Activated CD4-positive, alpha-beta T cell treated with anti-CD3 and anti-CD28 coated beads for 24 hours (primary cell): ENCODE data around the gene SYS1.

Experiments used
- DNase-seq, 2 donors: peaks; one replicate each; pipeline ENCODE4 v3.0.0-alpha.2; 2020; ENCODE audit warnings: low read depth in 2 of 2

Gene SYS1

DNA sequence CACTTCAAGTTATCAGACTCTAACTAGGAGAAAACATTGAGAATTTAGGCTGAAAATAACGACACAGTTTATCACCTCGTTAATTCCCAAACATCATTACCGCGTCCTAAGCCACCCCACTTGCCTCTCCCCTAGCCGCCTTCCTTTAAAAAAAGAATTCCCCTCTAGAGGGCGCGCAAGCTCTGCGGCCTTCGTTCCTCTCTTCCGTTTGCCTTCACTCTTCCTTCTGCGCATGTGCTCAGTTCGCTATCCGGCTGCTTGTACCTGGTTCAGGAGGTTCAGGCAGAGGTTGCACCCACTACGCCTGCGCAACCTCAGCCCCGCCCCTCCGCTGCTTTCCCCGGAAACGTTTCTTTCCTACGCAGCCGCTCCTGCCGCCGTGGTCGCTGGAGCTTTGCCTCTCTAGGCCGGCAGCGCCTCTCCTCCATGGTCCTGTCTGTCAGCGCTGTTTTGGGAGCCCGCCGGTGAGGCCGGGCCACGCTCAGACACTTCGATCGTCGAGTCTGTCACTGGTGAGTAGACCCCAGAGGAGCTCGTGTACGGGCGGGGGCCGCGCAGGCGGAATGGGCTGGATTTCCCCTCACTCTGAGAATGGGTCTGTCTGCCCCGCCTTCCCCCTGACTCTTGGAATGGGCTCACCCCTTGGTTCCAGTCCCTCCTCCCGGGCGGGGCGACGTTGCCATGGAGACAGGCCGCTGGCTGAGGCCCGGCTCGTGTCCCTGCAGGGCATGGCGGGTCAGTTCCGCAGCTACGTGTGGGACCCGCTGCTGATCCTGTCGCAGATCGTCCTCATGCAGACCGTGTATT, at the start of gene SYS1:
Gene SYS1 (plus strand): TSS at position 353 of the 807 bp plus-strand sequence. CDS start 376 bp downstream, at position 729.
- DNase-seq: peak; percentile 98 to 99

DNA sequence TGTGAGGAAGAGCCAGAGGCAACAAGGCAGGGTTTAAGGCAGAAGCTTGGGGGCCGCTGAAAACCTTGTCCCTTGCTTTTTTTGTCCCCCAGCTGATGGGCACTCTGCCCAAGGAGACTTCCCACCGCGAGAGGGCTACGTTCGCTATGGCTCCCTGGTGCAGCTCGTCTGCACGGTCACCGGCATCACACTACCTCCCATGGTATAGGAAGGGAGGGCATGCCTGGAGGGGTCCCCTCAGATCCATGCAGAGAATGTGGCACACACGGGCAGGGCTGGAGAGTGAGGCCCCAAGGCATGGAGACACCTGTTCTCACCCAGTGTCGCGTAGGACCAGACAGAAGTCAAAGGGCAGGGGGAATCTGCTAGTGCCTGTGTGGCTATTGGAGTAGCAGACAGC, 49.0 kb upstream of the SYS1 start:
- DNase-seq: no peak

DNA sequence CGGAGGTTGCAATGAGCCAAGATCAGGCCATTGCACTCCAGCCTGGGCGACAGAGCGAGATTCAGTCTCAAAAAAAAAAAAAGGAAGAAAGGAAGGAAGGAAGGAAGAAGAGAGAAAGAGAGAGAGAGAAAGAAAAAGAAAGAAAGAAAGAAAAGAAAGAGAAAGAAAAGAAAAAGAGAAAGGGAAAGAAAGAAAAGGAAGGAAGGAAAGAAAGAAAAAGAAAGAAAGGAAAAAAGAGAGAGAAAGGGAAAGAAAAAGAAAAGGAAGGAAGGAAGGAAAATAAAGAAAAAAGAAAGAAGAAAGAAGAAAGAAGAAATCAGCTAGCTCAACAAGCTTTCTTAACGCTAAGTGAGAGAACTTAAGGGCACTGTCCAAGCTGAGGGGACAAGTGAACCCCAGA, 47.3 kb upstream of the SYS1 start:
- DNase-seq: no peak

DNA sequence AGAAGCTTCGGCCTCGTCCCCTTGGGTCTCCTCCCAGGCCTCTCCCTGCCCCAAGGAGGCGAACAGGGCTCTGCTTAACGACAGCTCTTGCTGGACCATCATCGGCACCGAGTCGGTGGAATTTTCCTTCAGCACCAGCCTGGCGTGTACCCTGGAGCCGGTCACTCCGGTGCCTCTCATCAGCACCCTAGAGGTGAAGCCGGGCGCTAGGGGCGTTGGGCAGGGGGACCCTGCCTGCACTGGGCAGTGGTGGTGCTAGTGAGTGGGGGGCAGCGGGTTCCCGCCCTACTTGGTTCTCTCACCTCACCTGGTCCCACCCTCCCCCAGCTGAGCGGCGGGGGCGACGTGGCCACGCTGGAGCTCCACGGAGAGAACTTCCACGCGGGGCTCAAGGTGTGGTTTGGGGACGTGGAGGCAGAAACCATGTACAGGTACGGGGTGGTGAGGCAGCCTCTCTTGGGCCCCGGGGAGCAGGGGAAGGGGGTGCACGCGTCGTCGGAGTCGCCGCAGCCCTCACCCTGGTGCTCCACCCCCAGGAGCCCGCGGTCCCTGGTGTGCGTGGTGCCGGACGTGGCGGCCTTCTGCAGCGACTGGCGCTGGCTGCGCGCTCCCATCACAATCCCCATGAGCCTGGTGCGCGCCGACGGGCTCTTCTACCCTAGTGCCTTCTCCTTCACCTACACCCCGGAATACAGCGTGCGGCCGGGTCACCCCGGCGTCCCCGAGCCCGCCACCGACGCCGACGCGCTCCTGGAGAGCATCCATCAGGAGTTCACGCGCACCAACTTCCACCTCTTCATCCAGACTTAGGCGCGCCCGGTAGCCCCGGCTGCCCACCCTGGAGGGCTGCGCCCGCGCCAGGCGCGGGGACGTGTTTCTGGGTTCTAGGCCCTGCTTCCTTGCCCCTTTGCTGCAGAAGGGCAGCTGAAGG, 46.5 kb upstream of the SYS1 start:
- no peak for DNase-seq

DNA sequence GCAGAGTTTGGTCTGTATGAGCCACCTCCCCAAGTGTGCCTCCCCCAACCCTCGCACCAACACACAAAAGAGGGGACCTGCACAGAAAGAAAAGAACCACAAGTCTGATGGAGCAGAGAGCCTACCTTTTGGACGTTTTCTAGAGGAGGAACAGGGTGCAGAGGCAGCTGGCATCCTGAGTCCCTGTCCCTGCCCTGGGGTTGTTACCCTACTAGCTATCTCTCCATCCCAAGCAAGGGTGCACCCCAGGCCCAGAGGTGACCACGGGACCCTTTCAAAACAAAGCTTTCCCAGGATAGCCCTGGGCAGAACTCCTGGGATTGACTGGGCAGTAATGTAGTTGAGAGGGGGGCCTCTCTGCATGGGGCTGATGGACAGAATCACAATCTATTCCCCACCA, 45.1 kb upstream of the SYS1 start:
- DNase-seq: no peak

GRCh38 chr20:45318386-45318939, 44.5 kb upstream of the SYS1 start:
- DNase-seq: no peak

- no peak for DNase-seq
These were observed 44.0 kb upstream of the SYS1 start for GRCh38 chr20:45318948-45319347.

GRCh38 chr20:45320948-45321595, 41.9 kb upstream of the SYS1 start:
- DNase-seq: no peak

DNA sequence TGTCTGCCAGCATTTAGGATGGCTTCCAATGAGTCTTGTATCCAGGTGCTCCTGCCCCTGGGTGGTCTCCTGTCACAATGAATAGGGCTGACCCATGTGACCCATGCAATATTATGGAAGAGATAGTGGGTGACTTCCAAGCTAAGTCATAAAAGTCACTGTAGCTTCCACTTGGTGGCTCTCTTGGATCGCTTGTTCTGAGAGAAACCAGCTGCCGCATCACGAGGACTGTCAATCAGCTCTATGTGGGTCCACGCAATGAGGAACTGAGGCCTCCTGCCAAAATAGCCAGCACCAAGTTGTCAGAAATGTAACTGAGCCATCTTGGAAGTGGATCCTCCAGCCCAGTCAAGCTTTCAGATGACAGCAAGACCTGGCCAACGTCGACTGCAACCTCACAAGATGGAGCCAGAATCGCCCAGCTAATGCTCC, 40.0 kb upstream of the SYS1 start:
- no peak for DNase-seq

- no peak for DNase-seq
These were observed 39.2 kb upstream of the SYS1 start for GRCh38 chr20:45323731-45324130.

DNA sequence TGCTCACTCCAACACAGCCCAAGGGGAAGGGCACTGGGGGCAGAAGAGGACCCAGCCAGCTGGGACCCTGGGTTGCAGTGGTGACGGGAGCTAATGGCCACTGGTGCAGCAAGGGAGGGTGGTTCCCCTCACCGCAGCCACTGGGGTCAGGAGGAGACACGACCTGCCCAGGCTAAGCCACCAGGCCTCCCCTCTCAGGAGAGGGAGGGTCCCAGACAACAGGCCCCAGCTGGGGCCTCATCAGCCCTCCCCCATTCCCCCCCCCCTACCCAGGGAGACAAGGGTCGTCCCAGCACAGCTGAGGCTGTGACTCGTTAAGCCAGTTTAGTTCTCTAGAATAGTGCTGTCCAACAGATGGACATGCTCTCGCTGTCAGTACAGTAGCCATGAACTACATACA, 37.6 kb upstream of the SYS1 start:
- no peak for DNase-seq

DNA sequence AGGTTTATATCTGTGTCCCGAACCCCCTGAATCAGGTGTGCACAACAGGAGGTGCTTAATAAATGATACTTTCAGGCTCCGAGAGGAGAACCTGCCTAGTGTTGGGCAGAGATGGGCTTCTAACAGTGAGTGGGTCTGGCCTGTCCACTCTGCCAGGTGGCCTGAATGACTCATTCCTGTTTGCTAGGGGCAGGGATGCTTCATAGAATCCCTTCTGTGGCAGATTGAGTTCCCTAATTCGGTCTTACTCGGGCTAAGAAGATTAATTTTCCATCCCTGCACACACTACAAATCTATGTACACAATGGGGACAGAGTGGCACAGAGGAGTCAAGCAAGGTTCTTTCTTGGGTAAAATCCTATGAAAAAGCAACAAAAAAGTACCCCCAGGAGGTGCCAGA, 34.5 kb upstream of the SYS1 start:
- DNase-seq: no peak

DNA sequence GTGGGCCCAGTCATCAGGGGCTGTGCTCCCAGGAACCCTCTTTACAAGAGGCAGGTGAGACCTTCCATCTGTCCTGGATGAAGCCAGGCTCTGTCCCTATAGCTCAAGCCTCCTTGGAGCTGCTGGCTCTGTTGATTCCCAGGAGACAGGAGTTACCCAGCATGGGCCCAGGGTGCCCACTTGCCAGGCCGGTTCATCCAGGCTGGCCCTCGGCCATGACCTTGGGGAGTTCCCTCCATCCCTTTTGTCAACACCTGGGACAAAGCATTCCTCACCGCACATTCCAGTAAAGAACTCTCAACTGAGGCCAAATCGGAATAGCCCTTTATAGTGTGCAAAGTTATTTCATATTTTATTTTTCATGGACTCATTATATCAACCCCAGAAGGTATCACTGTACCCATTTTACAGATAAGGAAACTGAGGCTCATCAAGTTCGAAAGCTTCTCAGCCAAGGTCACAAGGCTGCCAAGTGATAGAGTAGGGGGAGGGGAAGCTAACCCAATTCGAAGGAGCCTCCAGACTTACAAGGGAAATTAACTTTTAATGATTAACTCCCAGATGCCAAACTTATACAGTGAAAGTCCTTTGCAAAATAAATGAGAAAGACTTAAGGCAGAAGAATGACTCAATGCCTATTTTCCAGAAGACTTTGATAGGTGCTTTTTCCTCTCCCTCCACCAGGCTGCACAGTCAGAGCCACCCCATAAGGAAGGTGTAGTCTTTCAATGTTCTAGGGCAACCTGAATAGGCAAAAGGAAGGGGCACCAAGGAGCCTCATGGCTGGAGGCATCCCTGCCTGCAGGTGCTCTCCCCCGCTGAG, 33.2 kb upstream of the SYS1 start:
- DNase-seq: no peak

DNA sequence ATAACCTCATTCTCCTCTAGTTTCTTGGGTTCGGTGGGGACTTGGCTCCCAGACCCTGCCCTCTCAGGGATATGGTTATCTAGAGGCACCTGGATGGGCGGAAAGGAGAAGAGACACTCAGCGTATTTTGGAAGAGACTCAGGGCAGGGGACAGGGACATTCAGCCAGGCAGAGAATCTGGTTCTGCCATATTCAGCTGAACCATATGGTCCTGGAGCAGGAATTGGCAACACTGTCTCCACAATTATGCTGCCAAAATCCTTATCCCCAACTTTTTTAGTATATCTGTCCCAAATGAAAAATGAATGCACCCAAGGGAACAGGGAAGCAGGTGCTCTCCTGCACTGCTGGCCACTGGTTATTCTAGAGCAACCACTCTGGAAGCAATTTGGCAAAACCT, 32.5 kb upstream of the SYS1 start:
- DNase-seq: no peak

GRCh38 chr20:45336530-45337366, 26.2 kb upstream of the SYS1 start:
- no peak for DNase-seq

DNA sequence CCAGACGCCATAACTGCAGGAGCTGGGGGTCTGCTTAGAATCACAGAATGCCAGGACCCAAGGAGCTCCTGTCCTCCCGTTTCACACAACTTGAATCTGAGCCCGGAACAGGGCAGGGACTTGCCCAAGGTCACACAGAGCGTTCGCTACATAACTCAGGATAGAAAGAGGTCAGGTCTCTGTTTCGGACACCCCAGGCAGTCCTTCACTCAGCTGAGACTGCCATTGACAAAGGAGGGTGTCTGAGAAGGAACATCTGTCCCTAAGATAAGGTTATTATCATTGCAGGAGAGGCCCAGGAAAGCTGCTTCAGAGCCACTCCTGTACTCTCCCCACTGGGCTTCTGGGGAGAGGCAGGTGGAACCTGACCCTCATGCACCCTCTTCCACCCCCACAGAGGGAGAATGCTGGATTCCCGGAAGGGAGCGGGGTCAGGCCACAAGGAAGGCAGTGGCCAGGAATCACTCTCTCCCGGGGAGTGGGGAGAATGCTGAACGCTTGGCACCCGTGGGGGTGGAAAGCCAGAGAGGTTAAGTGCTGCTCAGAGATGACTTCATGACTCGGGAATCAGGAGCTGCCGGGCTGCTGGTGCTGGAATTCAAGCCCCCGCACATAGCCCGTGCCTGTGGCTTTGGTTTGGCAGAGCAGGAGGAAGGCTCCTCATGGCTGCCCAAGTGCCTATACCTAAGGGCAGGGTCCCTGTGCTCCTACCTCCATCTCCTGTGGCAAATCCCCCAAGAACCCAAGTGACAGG, 25.4 kb upstream of the SYS1 start:
- DNase-seq: no peak

DNA sequence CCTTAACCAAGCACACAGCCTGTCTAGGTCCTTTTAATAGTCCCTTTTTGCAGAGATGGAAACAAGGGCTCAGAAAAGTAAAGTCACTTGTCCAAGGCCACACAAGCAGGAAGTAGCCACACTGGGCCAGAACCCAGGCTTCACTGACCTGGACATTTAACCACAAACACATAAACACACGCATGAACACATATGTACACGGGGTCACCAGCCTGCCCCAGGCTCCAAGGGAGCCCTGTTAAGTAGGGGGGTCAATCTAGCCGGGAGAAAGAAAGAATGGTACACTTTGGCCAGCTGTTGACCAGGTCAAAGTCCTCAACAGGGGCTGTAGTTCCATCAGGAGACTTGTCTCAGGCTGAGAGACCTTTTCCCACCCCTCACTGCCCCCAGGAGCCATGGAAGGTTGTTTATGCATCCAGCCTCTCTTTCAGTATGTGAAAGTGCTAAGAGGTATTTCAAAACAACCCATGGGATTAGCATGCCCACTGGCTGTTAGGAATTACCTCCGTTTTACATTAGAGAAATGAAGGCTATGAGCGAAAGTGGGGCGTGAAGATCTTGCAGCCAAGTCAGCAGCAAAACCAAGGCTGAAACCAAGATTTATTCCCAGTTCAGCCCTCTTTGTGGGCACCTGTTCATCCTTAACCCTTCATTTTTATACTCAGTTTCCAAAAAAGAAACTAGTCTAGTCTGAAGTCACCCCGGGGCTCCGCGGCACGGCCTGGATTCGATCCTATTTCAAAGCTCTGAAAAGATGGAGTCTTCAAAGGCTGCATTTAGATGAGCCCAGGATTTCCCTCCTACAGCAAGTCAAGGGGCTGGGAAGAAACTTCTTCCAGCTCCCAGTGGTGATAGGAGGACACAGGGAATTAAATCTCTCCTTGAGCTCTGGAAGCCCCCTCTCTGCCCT, 24.6 kb upstream of the SYS1 start:
- DNase-seq: no peak

GRCh38 chr20:45339084-45339483, 23.9 kb upstream of the SYS1 start:
- no peak for DNase-seq
